HG02678 (cell line): ENCODE results near the gene OGFRL1.

ENCODE experiments used
- ATAC-seq: cut with Tn5 transposase; IDR thresholded peaks from one replicate; pipeline ENCODE4 v1.9.1; 2021; ENCODE audit warnings: mild to moderate bottlenecking, moderate library complexity; ENCODE audit not compliant: unreplicated experiment

Gene OGFRL1

GRCh38 chr6:71333050-71333449 is 44.4 kb downstream of the OGFRL1 start:
- ATAC-seq, result no peak

- no peak for ATAC-seq
Observed at GRCh38 chr6:71333697-71334096, 45.1 kb downstream of the OGFRL1 start.

- ATAC-seq, result no peak
Observed at GRCh38 chr6:71334768-71335167, 46.2 kb downstream of the OGFRL1 start.

- no peak for ATAC-seq
Observed at GRCh38 chr6:71335544-71335943, 46.9 kb downstream of the OGFRL1 start.

- no peak for ATAC-seq
Observed at GRCh38 chr6:71336901-71337300, 48.3 kb downstream of the OGFRL1 start.

GRCh38 chr6:71338540-71339316 is 50.1 kb downstream of the OGFRL1 start:
- ATAC-seq, result no peak

GRCh38 chr6:71342772-71343171 is 54.2 kb downstream of the OGFRL1 start:
- no peak for ATAC-seq

- no peak for ATAC-seq
Observed at GRCh38 chr6:71345476-71346333, 57.1 kb downstream of the OGFRL1 start.

GRCh38 chr6:71346334-71346694 is 57.7 kb downstream of the OGFRL1 start:
- ATAC-seq, result no peak

GRCh38 chr6:71347119-71347518 is 58.5 kb downstream of the OGFRL1 start:
- ATAC-seq, result no peak

- no peak for ATAC-seq
Observed at GRCh38 chr6:71349395-71349794, 60.8 kb downstream of the OGFRL1 start.

GRCh38 chr6:71349976-71350615 is 61.5 kb downstream of the OGFRL1 start:
- ATAC-seq, result no peak

GRCh38 chr6:71351190-71351589 is 62.6 kb downstream of the OGFRL1 start:
- no peak for ATAC-seq
